Esophagus (tissue), 2 donors: Measurements from ENCODE around the gene ZNF143. TPM values are rescaled to one million over a fixed set of nuclear protein-coding genes. Genes with fewer than 3 reads are reported as not detected.

Experiments
- H3K27ac ChIP-seq, 2 donors: one replicate each; pipeline ENCODE4 v1.5.1; 2013; ENCODE audit warnings: low read depth in 2 of 2, mild to moderate bottlenecking in 2 of 2, inconsistent platforms in 1 of 2, low read length in 1 of 2, moderate library complexity in 1 of 2
- H3K27me3 ChIP-seq, 2 donors: one replicate each; pipeline ENCODE4 v1.6.1; 2013; ENCODE audit warnings: low read length in 2 of 2, control low read depth in 1 of 2, mild to moderate bottlenecking in 1 of 2; ENCODE audit not compliant: insufficient read depth in 2 of 2, control insufficient read depth in 1 of 2
- H3K36me3 ChIP-seq, 2 donors: one replicate each; pipeline ENCODE4 v1.6.1; 2013; ENCODE audit warnings: low read length in 1 of 2; ENCODE audit not compliant: control insufficient read depth in 2 of 2, insufficient read depth in 2 of 2
- H3K4me1 ChIP-seq, 2 donors: one replicate each; pipeline ENCODE4 v1.6.1; 2013; ENCODE audit warnings: low read length in 1 of 2; ENCODE audit not compliant: control insufficient read depth in 2 of 2, insufficient read depth in 2 of 2
- H3K4me3 ChIP-seq, 2 donors: one replicate each; pipeline ENCODE4 v1.5.1; 2013; ENCODE audit warnings: low read length in 2 of 2, mild to moderate bottlenecking in 2 of 2, low read depth in 1 of 2, moderate library complexity in 1 of 2
- H3K9me3 ChIP-seq, 2 donors: one replicate each; pipeline ENCODE4 v1.6.1; 2013; ENCODE audit warnings: mild to moderate bottlenecking in 2 of 2, low read depth in 1 of 2, low read length in 1 of 2, moderate library complexity in 1 of 2; ENCODE audit not compliant: control insufficient read depth in 2 of 2, insufficient read depth in 1 of 2
- WGBS, 2 donors: extraction: QIAGEN DNeasy Blood & Tissue Kit; methylation state at CpG; one replicate each; pipeline ENCODE4 v1.1.7; 2013; 5-methylcytosine and 5-hydroxymethylcytosine counted together
- polyA plus RNA-seq, 2 donors: library from polyadenylated mRNA; stranded (reverse); fragments of 200-250 nt; gene quantifications; one replicate each; pipeline ENCODE4 v1.2.3, GENCODE V29; 2013
- donor health status: healthy with polysubstance abuse.
- donor health status: Bipolar disorder and iron deficiency.

Gene ZNF143
- polyA plus RNA-seq, 2 donors = 9.9 to 12.3 TPM

DNA sequence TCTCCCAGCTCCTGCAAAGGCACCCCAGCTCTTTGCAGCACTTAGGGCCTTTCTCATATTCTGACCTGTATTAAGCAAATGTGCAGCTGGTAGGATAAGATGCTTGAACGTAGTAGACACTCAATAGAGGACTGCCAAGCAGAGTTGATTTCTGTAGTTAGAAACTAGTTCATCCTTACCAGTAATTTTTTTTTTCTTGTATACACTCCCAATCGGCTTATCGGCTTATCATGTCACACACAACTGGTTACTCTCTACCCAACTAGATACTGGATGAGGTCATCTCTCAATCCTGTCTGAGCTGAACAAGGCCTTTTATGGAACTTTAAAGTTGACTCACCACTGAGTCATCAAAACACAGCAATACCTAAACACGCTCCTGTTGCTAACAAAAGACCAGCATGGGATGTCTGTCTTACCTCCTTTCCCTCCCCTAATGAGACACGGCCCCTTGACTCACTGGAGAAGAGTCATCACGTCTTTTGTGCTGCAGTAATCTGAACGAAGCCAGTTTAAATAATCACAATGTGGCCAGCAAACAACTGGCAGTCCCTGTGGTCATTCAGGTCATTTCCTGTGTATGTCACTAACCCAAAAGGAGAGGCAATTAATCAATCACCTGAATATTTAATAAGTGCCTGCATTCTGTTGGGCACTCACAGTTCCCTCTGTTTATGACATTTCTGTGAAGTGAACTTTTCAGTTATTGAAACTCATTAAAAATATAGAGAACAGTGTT lies 105.2 kb downstream of the ZNF143 start:
- Histone ChIP-seq H3K4me3 (no peak overlapping the region), H3K4me1 (no peaks in the 10 kb centered on the region), H3K36me3 (no peaks in the 10 kb centered on the region), H3K27me3 (no peaks in the 10 kb centered on the region), H3K27ac (peak overlapping the region; percentile 89 to 94), H3K9me3 (no peaks in the 10 kb centered on the region)
- 7 to 17% methylated on average over 7 of the region's 7 CpGs for WGBS, 2 donors

- 75 to 89% methylated on average over 3 of the region's 3 CpGs for WGBS, 2 donors
- Histone ChIP-seq H3K4me1 (no peaks in the 10 kb centered on the region), H3K27me3 (no peaks in the 10 kb centered on the region), H3K27ac (peak overlapping the region; percentile 78 to 89), H3K36me3 (no peaks in the 10 kb centered on the region), H3K9me3 (no peaks in the 10 kb centered on the region), H3K4me3 (no peak overlapping the region)
Measured at GRCh38 chr11:9566561-9567063, 105.8 kb downstream of the ZNF143 start.

DNA sequence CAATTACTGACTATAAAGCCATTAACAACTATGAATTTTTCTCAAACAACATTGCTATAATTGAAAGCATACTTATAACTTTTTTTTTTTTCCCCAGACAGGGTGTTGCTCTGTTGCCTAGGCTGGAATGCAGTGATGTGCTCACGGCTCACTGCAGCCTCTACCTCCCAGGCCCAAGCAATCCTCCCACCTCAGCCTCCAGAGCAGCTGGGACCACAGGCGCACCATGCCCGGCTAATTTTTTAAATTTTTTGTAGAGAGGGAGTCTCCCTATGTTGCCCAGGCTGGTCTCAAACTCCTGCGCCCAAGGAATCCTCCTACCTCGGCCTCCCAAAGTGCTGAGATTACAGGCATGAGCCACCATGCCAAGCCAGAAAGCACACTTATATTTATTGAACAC lies 106.6 kb downstream of the ZNF143 start:
- H3K36me3 ChIP-seq = no peaks in the 10 kb centered on the region

GRCh38 chr11:9568161-9568853 lies 107.5 kb downstream of the ZNF143 start:
- WGBS, 2 donors = 42 to 47% methylated on average over 8 of the region's 8 CpGs
- Histone ChIP-seq H3K4me1 (no peaks in the 10 kb centered on the region), H3K27ac (peak overlapping the region; percentile 80 to 95), H3K27me3 (no peaks in the 10 kb centered on the region), H3K36me3 (no peaks in the 10 kb centered on the region), H3K4me3 (no peak overlapping the region), H3K9me3 (no peaks in the 10 kb centered on the region)

More for the DNA sequence above, 106.6 kb downstream of the ZNF143 start:
- peak overlapping the region; percentile 80 to 95 for H3K27ac ChIP-seq
- no peaks in the 10 kb centered on the region for H3K9me3 ChIP-seq
- no peaks in the 10 kb centered on the region for H3K4me1 ChIP-seq
- 91 to 95% methylated on average over 5 of the region's 5 CpGs for WGBS, 2 donors
- no peak overlapping the region for H3K4me3 ChIP-seq
- H3K27me3 ChIP-seq = no peaks in the 10 kb centered on the region

GRCh38 chr11:9568854-9569587 lies 108.2 kb downstream of the ZNF143 start:
- Histone ChIP-seq H3K27me3 (no peaks in the 10 kb centered on the region), H3K36me3 (no peaks in the 10 kb centered on the region), H3K27ac (peak overlapping the region; percentile 95 to 98), H3K4me3 (no peak overlapping the region), H3K4me1 (no peaks in the 10 kb centered on the region), H3K9me3 (no peaks in the 10 kb centered on the region)
- 12 to 13% methylated on average over 7 of the region's 7 CpGs for WGBS, 2 donors

GRCh38 chr11:9569588-9570164 lies 108.9 kb downstream of the ZNF143 start:
- no peaks in the 10 kb centered on the region for H3K27me3 ChIP-seq
- H3K4me1 ChIP-seq = no peaks in the 10 kb centered on the region
- H3K36me3 ChIP-seq = no peaks in the 10 kb centered on the region
- H3K4me3 ChIP-seq = no peak overlapping the region
- 53 to 66% methylated on average over 5 of the region's 5 CpGs for WGBS, 2 donors
- peak overlapping the region; percentile 95 to 98 for H3K27ac ChIP-seq
- no peaks in the 10 kb centered on the region for H3K9me3 ChIP-seq

GRCh38 chr11:9570313-9571025 lies 109.7 kb downstream of the ZNF143 start:
- H3K36me3 ChIP-seq = no peaks in the 10 kb centered on the region
- H3K4me1 ChIP-seq = peaks cover 0 to 2% of the 10 kb centered on the region in 2 donors
- H3K4me3 ChIP-seq = no peak overlapping the region
- no peaks in the 10 kb centered on the region for H3K27me3 ChIP-seq
- H3K9me3 ChIP-seq = no peaks in the 10 kb centered on the region
- H3K27ac ChIP-seq = peak overlapping the region; percentile 95 to 98
- WGBS, 2 donors = 68 to 77% methylated on average over 9 of the region's 9 CpGs

DNA sequence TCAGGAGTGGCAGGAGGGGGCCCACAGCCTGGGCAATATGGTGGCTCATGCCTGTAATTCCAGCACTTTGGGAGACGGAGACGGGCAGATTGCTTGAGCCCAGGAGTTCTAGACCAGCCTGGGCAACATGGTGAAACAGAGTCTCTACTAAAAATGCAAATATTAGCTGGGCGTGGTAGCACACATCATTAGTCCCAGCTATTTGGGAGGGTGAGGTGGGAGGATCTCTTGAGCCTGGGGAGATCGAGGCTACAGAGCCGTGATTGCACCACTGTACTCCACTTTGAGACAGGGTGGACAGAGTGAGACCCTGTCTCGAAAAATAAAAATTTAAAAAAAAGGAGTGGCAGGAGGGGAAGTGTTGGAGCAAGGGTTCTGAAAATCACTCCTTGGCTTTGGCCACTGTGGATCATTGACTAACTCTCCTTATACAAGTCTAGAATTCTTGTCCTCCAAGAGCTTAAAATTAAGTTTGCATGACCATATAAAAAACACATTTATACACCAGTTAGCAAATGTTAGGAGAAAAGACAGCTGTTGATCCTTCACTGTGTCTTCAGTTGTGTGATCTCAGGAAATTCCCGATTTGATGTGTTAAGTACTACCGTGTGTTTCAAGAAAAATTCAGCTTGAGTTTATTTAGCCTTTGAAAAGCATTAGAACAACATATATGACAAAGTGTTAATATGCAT lies 110.4 kb downstream of the ZNF143 start:
- Histone ChIP-seq H3K27ac (peak overlapping the region; percentile 6 to 26), H3K4me1 (peaks cover 0 to 2% of the 10 kb centered on the region in 2 donors), H3K9me3 (no peaks in the 10 kb centered on the region), H3K4me3 (no peak overlapping the region), H3K27me3 (no peaks in the 10 kb centered on the region), H3K36me3 (no peaks in the 10 kb centered on the region)
- WGBS, 2 donors = 74 to 78% methylated on average over 8 of the region's 8 CpGs
